Bronchial epithelial cell (primary cell): ENCODE results near the gene SMIM35. TPM values are rescaled to one million over a fixed set of nuclear protein-coding genes. Genes with fewer than 3 reads are reported as not detected.

Source experiments
- DNase-seq: peaks from one replicate; pipeline ENCODE4 v3.0.0-alpha.2; 2010; ENCODE audit warnings: low read depth
- FAIRE-seq: peaks from 2 replicates; lab custom pipeline; 2011; peaks lifted over from hg19 to GRCh38; lab: Jason Lieb, UNC
- H3K27me3 ChIP-seq: 2 replicates; pipeline ENCODE4 v1.5.1; 2011; ENCODE audit warnings: low read length; ENCODE audit not compliant: control insufficient read depth, insufficient read depth
- H3K36me3 ChIP-seq: 2 replicates; pipeline ENCODE4 v1.5.1; 2011; ENCODE audit warnings: low read length; ENCODE audit not compliant: control insufficient read depth, insufficient read depth
- H3K4me3 ChIP-seq: 2 replicates; pipeline ENCODE4 v1.5.1; 2011; ENCODE audit warnings: mild to moderate bottlenecking, low read depth, low read length, control low read depth
- CTCF ChIP-seq: IDR thresholded peaks from 2 replicates; pipeline ENCODE4 v1.5.1; 2011; ENCODE audit warnings: mild to moderate bottlenecking, moderate library complexity, low read length, control low read depth, inconsistent platforms; ENCODE audit not compliant: insufficient read depth, severe bottlenecking
- total RNA-seq: library from RNA; depleted of rRNA; stranded (reverse); fragments of >200 nt; gene quantifications from 2 replicates; pipeline ENCODE4 v1.2.1, GENCODE V29; 2014

Gene SMIM35
- total RNA-seq, 1 donor from 2014 or later = not detected

- Histone ChIP-seq H3K27me3 (peaks cover 2% of the 10 kb centered on the region), H3K4me3 (no peak overlapping the region), H3K36me3 (no peaks in the 10 kb centered on the region)
- DNase-seq (no peak), FAIRE-seq (no peak)
- no peak for TF ChIP-seq CTCF
Measured at GRCh38 chr11:118017631-118018315, 69.0 kb downstream of the SMIM35 start.

- no peaks in the 10 kb centered on the region for H3K36me3 ChIP-seq
- DNase-seq = no peak
- no peak for FAIRE-seq
- TF ChIP-seq CTCF = no peak
- no peak overlapping the region for H3K4me3 ChIP-seq
- H3K27me3 ChIP-seq = peaks cover 2% of the 10 kb centered on the region
Measured at GRCh38 chr11:118017111-118017510, 69.7 kb downstream of the SMIM35 start.

GRCh38 chr11:118016104-118016503 lies 70.7 kb downstream of the SMIM35 start:
- FAIRE-seq (no peak), DNase-seq (no peak)
- no peak for TF ChIP-seq CTCF
- Histone ChIP-seq H3K27me3 (peaks cover 2% of the 10 kb centered on the region), H3K36me3 (no peaks in the 10 kb centered on the region), H3K4me3 (no peak overlapping the region)

- H3K27me3 ChIP-seq = peaks cover 2% of the 10 kb centered on the region
Measured at GRCh38 chr11:118015385-118015841, 71.3 kb downstream of the SMIM35 start.

GRCh38 chr11:118014022-118014421 lies 72.7 kb downstream of the SMIM35 start:
- DNase-seq = no peak
- FAIRE-seq = no peak
- TF ChIP-seq CTCF = no peak
- Histone ChIP-seq H3K4me3 (no peak overlapping the region), H3K27me3 (peaks cover 4% of the 10 kb centered on the region), H3K36me3 (no peaks in the 10 kb centered on the region)

More at GRCh38 chr11:118015385-118015841, 71.3 kb downstream of the SMIM35 start:
- FAIRE-seq = no peak
- H3K4me3 ChIP-seq = no peak overlapping the region
- DNase-seq = no peak
- no peak for TF ChIP-seq CTCF
- H3K36me3 ChIP-seq = no peaks in the 10 kb centered on the region
